CD4-positive, alpha-beta T cell treated with Interleukin-2 at 100 ng/mL for 4 hours (primary cell): ENCODE measurements around the gene MAP3K14.

ENCODE experiments used
- DNase-seq: peaks from one replicate; pipeline ENCODE4 v3.0.0-alpha.2; 2020; ENCODE audit warnings: low spot score

MAP3K14 gene

GRCh38 chr17:45338996-45339535 lies 22.2 kb upstream of the MAP3K14 start:
- DNase-seq: no peak

GRCh38 chr17:45338023-45338781 lies 21.4 kb upstream of the MAP3K14 start:
- DNase-seq: no peak

GRCh38 chr17:45336390-45337182 lies 19.8 kb upstream of the MAP3K14 start:
- DNase-seq: no peak

GRCh38 chr17:45335721-45336120 lies 18.9 kb upstream of the MAP3K14 start:
- no peak for DNase-seq

- no peak for DNase-seq
Observed at GRCh38 chr17:45334701-45335677, 18.2 kb upstream of the MAP3K14 start.

- DNase-seq: no peak
Observed at GRCh38 chr17:45334231-45334630, 17.4 kb upstream of the MAP3K14 start.

- no peak for DNase-seq
Observed at GRCh38 chr17:45333702-45334092, 16.9 kb upstream of the MAP3K14 start.

GRCh38 chr17:45332989-45333701 lies 16.3 kb upstream of the MAP3K14 start:
- no peak for DNase-seq

GRCh38 chr17:45332505-45332904 lies 15.7 kb upstream of the MAP3K14 start:
- DNase-seq: no peak

- no peak for DNase-seq
Observed at GRCh38 chr17:45326626-45327025, 9.8 kb upstream of the MAP3K14 start.

- no peak for DNase-seq
Observed at GRCh38 chr17:45325810-45326209, 9.0 kb upstream of the MAP3K14 start.

- DNase-seq: no peak
Observed at GRCh38 chr17:45324336-45324735, 7.5 kb upstream of the MAP3K14 start.

GRCh38 chr17:45322168-45322567 lies 5.3 kb upstream of the MAP3K14 start:
- no peak for DNase-seq

GRCh38 chr17:45320931-45321461 lies 4.2 kb upstream of the MAP3K14 start:
- DNase-seq: peak; percentile 47

- no peak for DNase-seq
Observed at GRCh38 chr17:45320349-45320930, 3.6 kb upstream of the MAP3K14 start.

- peak; percentile 35 for DNase-seq
Observed at GRCh38 chr17:45319239-45319703, 2.5 kb upstream of the MAP3K14 start.

- no peak for DNase-seq
Observed at GRCh38 chr17:45318561-45319230, 1.9 kb upstream of the MAP3K14 start.

- peak; percentile 100 for DNase-seq
Observed at GRCh38 chr17:45317111-45317928, 500 bp upstream of the MAP3K14 start.
